ENCODE data around the gene SOWAHA. TPM values are rescaled to one million over a fixed set of nuclear protein-coding genes. Genes with fewer than 3 reads are reported as not detected.

SOWAHA gene
- total and polyA plus RNA-seq, 2 donors (not counting 3 experiments of a cell fraction or from before 2014, with no cell fraction given): not detected

DNA sequence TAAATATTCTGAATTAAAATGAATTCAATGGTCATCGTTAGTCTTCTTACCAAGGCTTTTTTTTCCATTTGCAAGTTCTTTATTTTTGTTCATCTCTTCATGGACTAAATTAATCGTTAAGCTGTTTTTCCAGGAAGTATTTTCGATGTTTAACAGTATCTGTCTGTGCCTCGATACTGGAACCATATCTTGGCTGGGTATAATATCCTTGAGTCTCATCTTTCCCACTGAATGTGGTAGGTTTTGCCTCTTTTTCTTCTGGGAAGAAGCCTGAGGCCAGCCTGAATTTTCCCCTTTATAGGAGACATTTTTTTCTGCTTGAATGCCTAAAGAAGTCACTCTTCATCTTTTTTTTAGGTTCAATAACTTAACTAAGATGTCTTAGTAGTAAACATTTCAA is 32.1 kb upstream of the SOWAHA start:
- H3K9me3 ChIP-seq (replicated peaks; ENCODE audit: control insufficient read depth, insufficient read depth, low read length): no peaks in the 10 kb centered on the region
- H3K9me1 ChIP-seq (replicated peaks; ENCODE audit: control insufficient read depth, extremely low read depth, insufficient read depth, low read length): no peaks in the 10 kb centered on the region
- ChIA-PET POLR2A (no interaction called here), CTCF (interaction anchor here (1.4 to 1.7 kb wide), 3 partner anchors 34 to 48 kb away, joined by 3 to 11 read pairs (median 6); partner anchors contain the start of gene CCNI2)
- FAIRE-seq (no peak), DNase-seq (ENCODE audit: low read depth, low spot score) (no peak)
- no peak overlapping the region for H3K9ac ChIP-seq (replicated peaks; ENCODE audit: extremely low read depth, insufficient read depth, low read length)
- H4K20me1 ChIP-seq (replicated peaks; ENCODE audit: control insufficient read depth, extremely low read depth, insufficient read depth, low read length): no peaks in the 10 kb centered on the region
- H3K36me3 ChIP-seq (ENCODE audit: control insufficient read depth in 2 of 2, extremely low read depth in 1 of 2, insufficient read depth in 2 of 2, low read length in 2 of 2): no peaks in the 10 kb centered on the region
- no peaks in the 10 kb centered on the region for H3K27me3 ChIP-seq (ENCODE audit: control insufficient read depth in 2 of 2, insufficient read depth in 2 of 2, low read length in 2 of 2)
- no TSS peak for BruUV-seq (replicated peaks)
- H3K27ac ChIP-seq (ENCODE audit: insufficient read depth, low read depth, low read length): no peak overlapping the region
- no peak for TF ChIP-seq GATA2 (IDR thresholded peaks at IDR 0.05; ENCODE audit: insufficient read depth, insufficient read length, low read depth, low read length)
- no peak for TF ChIP-seq JUN (IDR thresholded peaks at IDR 0.05; ENCODE audit: borderline replicate concordance, insufficient read depth, insufficient read length, low read depth)
- no peak for TF ChIP-seq EZH2 (IDR thresholded peaks at IDR 0.05; ENCODE audit: borderline replicate concordance, low read depth, low read length, severe bottlenecking)
- no peak for TF ChIP-seq POLR2A (IDR thresholded peaks at IDR 0.05; ENCODE audit: low read depth, low read length)
- TF ChIP-seq, protein P1, sequence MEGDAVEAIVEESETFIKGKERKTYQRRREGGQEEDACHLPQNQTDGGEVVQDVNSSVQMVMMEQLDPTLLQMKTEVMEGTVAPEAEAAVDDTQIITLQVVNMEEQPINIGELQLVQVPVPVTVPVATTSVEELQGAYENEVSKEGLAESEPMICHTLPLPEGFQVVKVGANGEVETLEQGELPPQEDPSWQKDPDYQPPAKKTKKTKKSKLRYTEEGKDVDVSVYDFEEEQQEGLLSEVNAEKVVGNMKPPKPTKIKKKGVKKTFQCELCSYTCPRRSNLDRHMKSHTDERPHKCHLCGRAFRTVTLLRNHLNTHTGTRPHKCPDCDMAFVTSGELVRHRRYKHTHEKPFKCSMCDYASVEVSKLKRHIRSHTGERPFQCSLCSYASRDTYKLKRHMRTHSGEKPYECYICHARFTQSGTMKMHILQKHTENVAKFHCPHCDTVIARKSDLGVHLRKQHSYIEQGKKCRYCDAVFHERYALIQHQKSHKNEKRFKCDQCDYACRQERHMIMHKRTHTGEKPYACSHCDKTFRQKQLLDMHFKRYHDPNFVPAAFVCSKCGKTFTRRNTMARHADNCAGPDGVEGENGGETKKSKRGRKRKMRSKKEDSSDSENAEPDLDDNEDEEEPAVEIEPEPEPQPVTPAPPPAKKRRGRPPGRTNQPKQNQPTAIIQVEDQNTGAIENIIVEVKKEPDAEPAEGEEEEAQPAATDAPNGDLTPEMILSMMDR (IDR thresholded peaks at IDR 0.05; ENCODE audit: extremely low read depth in 1 of 2, insufficient read depth in 1 of 2, low read depth in 1 of 2, low read length in 2 of 2): no peak
- no peak for TF ChIP-seq FOS (IDR thresholded peaks at IDR 0.05; ENCODE audit: borderline replicate concordance, insufficient read depth, low read length)
- TF ChIP-seq, protein P2, sequence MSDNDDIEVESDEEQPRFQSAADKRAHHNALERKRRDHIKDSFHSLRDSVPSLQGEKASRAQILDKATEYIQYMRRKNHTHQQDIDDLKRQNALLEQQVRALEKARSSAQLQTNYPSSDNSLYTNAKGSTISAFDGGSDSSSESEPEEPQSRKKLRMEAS (IDR thresholded peaks at IDR 0.05; ENCODE audit: insufficient read depth, insufficient read length): no peak
- TF ChIP-seq MYC (IDR thresholded peaks at IDR 0.05; ENCODE audit: low read depth, low read length): no peak
- TF ChIP-seq POLR2AphosphoS5 (IDR thresholded peaks at IDR 0.05; ENCODE audit: insufficient read depth, low read depth, low read length): no peak
- peaks cover 23% of the 10 kb centered on the region for H3K4me1 ChIP-seq (ENCODE audit: control insufficient read depth, extremely low read depth, insufficient read depth, low read length)
- peaks cover 5% of the 10 kb centered on the region for H3K79me2 ChIP-seq (ENCODE audit: control insufficient read depth, insufficient read depth, low read length)
- H3K4me3 ChIP-seq (replicated peaks in 1 of 3; ENCODE audit: insufficient read depth in 1 of 3, low read depth in 1 of 3, low read length in 3 of 3): no peak overlapping the region
- H3K4me2 ChIP-seq (ENCODE audit: insufficient read depth, low read length): no peak overlapping the region
- dilution Hi-C loops (cut with MboI; ENCODE audit: extremely low pct_ligation_motif_present, low sequenced_read_pairs) (no loop called here), intact Hi-C loops (cut with micrococcal nuclease) (no loop called here)
- no peak overlapping the region for H2AFZ ChIP-seq (ENCODE audit: low read depth, low read length)

All from endothelial cell of umbilical vein (primary cell).